Measurements from ENCODE around the gene COL24A1.
A peak's percentile ranks its signal among the peaks of the same experiment; 100 is the strongest.

Gene COL24A1

GRCh38 chr1:85708829-85709227 lies 447.7 kb downstream of the COL24A1 start:
- no peaks in the 10 kb centered on the region for H3K27me3 ChIP-seq (ENCODE audit: control insufficient read depth, low read length)
- H3K9me3 ChIP-seq (ENCODE audit: control insufficient read depth, insufficient read depth, low read length) = peaks cover 2% of the 10 kb centered on the region; the same call in 1 of the 2 replicates
- H3K4me3 ChIP-seq (ENCODE audit: low read length) = peak overlapping the region; percentile 100
- H3K4me1 ChIP-seq (ENCODE audit: control insufficient read depth, low read length) = peaks cover 18% of the 10 kb centered on the region
- no peaks in the 10 kb centered on the region for H4K20me1 ChIP-seq (ENCODE audit: control insufficient read depth, insufficient read depth, low read depth, low read length)
- TF ChIP-seq EZH2phosphoT487 (IDR thresholded peaks at IDR 0.05; ENCODE audit: borderline replicate concordance, low read length) (no peak), CTCF (IDR thresholded peaks at IDR 0.05; ENCODE audit: low read depth, low read length, poor library complexity, severe bottlenecking) (no peak)
- H3K4me2 ChIP-seq (ENCODE audit: low read length) = peak overlapping the region; percentile 91
- H3K9me2 ChIP-seq (replicated peaks; ENCODE audit: control insufficient read depth, low read length) = no peaks in the 10 kb centered on the region
- peaks cover 43% of the 10 kb centered on the region for H3K79me2 ChIP-seq (ENCODE audit: control insufficient read depth, low read length)
- no peaks in the 10 kb centered on the region for H3F3A ChIP-seq (ENCODE audit: control insufficient read depth, insufficient read depth)
- H3K27ac ChIP-seq (ENCODE audit: low read depth, low read length) = peak overlapping the region; percentile 54
- peaks cover 39% of the 10 kb centered on the region for H3K36me3 ChIP-seq (ENCODE audit: control insufficient read depth, low read length)

DNA sequence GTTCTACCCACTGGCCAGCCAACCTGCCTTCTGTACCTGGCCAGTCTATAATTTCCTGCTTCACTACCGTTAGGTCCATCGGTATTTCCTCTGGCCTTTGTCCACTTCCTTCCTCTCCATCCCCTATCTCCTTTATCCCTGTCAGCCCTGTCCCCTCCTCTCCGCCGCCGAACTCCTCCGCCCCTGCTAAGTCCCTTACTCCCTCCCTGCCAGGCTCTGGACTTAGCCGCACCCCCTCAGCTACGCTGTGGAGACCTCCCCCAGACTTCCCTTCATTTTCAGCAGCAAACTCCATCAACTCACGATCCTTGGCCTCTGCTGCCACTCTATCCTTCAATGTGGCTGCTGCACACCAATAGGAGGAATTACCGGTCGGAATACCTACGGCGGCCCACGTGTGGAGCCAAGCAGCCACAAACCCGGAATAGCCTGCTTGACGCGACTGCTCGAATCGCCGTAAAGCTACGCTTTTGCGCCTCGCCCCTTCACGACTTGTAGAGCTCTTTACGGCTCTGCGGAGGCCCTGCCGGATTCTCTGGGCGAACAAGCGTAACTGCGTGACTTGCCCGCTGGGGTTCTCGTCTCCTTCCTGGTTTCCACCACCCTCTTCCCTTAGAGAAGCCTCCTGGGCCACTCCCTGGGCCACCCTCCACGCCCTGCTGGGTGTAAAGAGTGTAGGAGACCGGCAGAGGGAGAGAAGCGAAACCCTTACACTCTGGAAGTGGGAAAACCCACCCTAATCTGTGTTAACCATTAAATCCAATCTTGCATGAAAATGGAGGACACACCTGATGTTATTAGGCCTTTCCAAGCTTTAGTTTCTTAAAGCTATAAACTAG lies 448.4 kb downstream of the COL24A1 start, which contains the start of gene ZNHIT6:
TSS of gene ZNHIT6 (minus strand) at position 444 of the 839 bp plus-strand sequence. CDS start at position 295, 149 bp downstream.
- H4K20me1 ChIP-seq (ENCODE audit: control insufficient read depth, insufficient read depth, low read depth, low read length) = no peaks in the 10 kb centered on the region
- no peaks in the 10 kb centered on the region for H3F3A ChIP-seq (ENCODE audit: control insufficient read depth, insufficient read depth)
- peaks cover 18% of the 10 kb centered on the region for H3K4me1 ChIP-seq (ENCODE audit: control insufficient read depth, low read length)
- H3K9me3 ChIP-seq (ENCODE audit: control insufficient read depth, insufficient read depth, low read length) = no peaks in the 10 kb centered on the region
- no peaks in the 10 kb centered on the region for H3K9me2 ChIP-seq (replicated peaks; ENCODE audit: control insufficient read depth, low read length)
- H3K27ac ChIP-seq (ENCODE audit: low read depth, low read length) = peak within 1 kb of the TSS; percentile 54
- H3K36me3 ChIP-seq (ENCODE audit: control insufficient read depth, low read length) = peaks cover 45% of the 10 kb centered on the region
- TF ChIP-seq EZH2phosphoT487 (IDR thresholded peaks at IDR 0.05; ENCODE audit: borderline replicate concordance, low read length) = no peak
- peak; percentile 34 for TF ChIP-seq CTCF (IDR thresholded peaks at IDR 0.05; ENCODE audit: low read depth, low read length, poor library complexity, severe bottlenecking)
- peak within 1 kb of the TSS; percentile 100 for H3K4me3 ChIP-seq (ENCODE audit: low read length)
- H3K79me2 ChIP-seq (ENCODE audit: control insufficient read depth, low read length) = peaks cover 49% of the 10 kb centered on the region
- peak within 1 kb of the TSS; percentile 91 for H3K4me2 ChIP-seq (ENCODE audit: low read length)
- H3K27me3 ChIP-seq (ENCODE audit: control insufficient read depth, low read length) = no peaks in the 10 kb centered on the region

DNA sequence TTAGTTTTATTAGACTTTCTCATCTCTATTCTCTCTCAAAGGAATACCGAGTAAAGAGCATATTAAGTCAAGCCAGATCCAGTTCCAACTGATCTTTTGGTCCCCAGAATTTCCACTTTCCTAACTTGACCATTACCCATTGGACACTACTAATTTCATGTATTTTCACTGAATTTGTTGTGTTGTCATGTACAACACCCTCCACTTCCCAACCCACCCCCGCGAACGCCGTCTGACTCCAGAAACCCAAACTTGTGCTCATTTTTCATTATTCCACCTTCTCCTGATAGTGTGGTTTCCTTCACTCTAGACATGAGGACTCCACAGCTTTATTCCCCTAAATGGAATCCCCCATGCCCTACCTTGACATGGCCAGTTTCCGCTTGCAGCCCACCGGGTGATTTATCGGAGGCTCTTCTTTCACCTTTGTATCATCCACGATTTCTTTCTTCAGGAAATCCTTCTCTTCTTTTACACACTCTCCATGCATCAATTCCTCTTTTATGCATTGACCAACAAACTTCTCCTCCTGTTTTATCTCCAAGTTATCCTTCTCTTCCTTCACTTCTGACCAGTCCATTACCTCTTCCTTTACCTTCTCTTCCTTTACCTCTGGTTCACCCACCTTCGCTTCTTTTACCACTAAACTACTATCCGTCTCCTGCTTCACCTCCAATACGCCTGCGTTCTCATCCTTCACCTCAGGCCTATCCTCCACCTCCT lies 449.1 kb downstream of the COL24A1 start:
- H4K20me1 ChIP-seq (ENCODE audit: control insufficient read depth, insufficient read depth, low read depth, low read length) = no peaks in the 10 kb centered on the region
- H3K9me3 ChIP-seq (ENCODE audit: control insufficient read depth, insufficient read depth, low read length) = no peaks in the 10 kb centered on the region
- peaks cover 57% of the 10 kb centered on the region for H3K79me2 ChIP-seq (ENCODE audit: control insufficient read depth, low read length)
- TF ChIP-seq CTCF (IDR thresholded peaks at IDR 0.05; ENCODE audit: low read depth, low read length, poor library complexity, severe bottlenecking) (no peak), EZH2phosphoT487 (IDR thresholded peaks at IDR 0.05; ENCODE audit: borderline replicate concordance, low read length) (no peak)
- peaks cover 53% of the 10 kb centered on the region for H3K36me3 ChIP-seq (ENCODE audit: control insufficient read depth, low read length)
- peak overlapping the region; percentile 100 for H3K4me3 ChIP-seq (ENCODE audit: low read length)
- peak overlapping the region; percentile 91 for H3K4me2 ChIP-seq (ENCODE audit: low read length)
- peak overlapping the region; percentile 54 for H3K27ac ChIP-seq (ENCODE audit: low read depth, low read length)
- no peaks in the 10 kb centered on the region for H3K9me2 ChIP-seq (replicated peaks; ENCODE audit: control insufficient read depth, low read length)
- H3F3A ChIP-seq (ENCODE audit: control insufficient read depth, insufficient read depth) = no peaks in the 10 kb centered on the region
- no peaks in the 10 kb centered on the region for H3K27me3 ChIP-seq (ENCODE audit: control insufficient read depth, low read length)
- peaks cover 18% of the 10 kb centered on the region for H3K4me1 ChIP-seq (ENCODE audit: control insufficient read depth, low read length)

Measured in DOHH2 (cell line).